ENCODE measurements around the gene PDP2.

GRCh38 chr16:66882702-66883101 lies 2.4 kb downstream of the PDP2 start:
- TF ChIP-seq SP1 (IDR thresholded peaks at IDR 0.05) (no peak), FOXM1 (IDR thresholded peaks at IDR 0.05; ENCODE audit: borderline replicate concordance) (no peak), HDGF (IDR thresholded peaks at IDR 0.05; ENCODE audit: borderline replicate concordance) (no peak), L3MBTL2 (conservative IDR thresholded peaks at IDR 0.05) (no peak), NFRKB (IDR thresholded peaks at IDR 0.05) (no peak), SUZ12 (IDR thresholded peaks at IDR 0.05) (no peak)
